HepG2 (cell line): ENCODE data around the gene UBE2N. TPM values are rescaled to one million over a fixed set of nuclear protein-coding genes. Genes with fewer than 3 reads are reported as not detected.

Experiments used
- CCDC6 ChIP-seq: sonication (generic); formaldehyde crosslinking; IDR thresholded peaks from 2 replicates; pipeline ENCODE4 v1.8.1; 2022; ENCODE audit warnings: mild to moderate bottlenecking, missing genetic modification reagents, moderate library complexity
- ELF3 ChIP-seq: IDR thresholded peaks from 2 replicates; pipeline ENCODE4 v1.6.1; 2016; ENCODE audit warnings: missing genetic modification reagents, missing compliant biosample characterization
- JUN ChIP-seq: sonication (generic); formaldehyde crosslinking; IDR thresholded peaks from 2 replicates; pipeline ENCODE4 v1.4.0; 2020; ENCODE audit warnings: mild to moderate bottlenecking, missing genetic modification reagents
- MBNL3 ChIP-seq: fragments of 250-450 bp; sonication (Bioruptor Pico); conservative IDR thresholded peaks from 2 replicates; pipeline ENCODE4 v1.8.0; 2022; ENCODE audit warnings: mild to moderate bottlenecking, inconsistent platforms
- MTA1 ChIP-seq: sonication (generic); formaldehyde crosslinking; IDR thresholded peaks from 2 replicates; pipeline ENCODE4 v1.4.0; 2020; ENCODE audit warnings: missing genetic modification reagents, mild to moderate bottlenecking, borderline replicate concordance
- MXI1 ChIP-seq: IDR thresholded peaks from 3 replicates; pipeline ENCODE4 v1.6.1; 2012; ENCODE audit warnings: low read depth, low read length, inconsistent platforms, borderline replicate concordance
- MYNN ChIP-seq: sonication (generic); formaldehyde crosslinking; IDR thresholded peaks from 2 replicates; pipeline ENCODE4 v1.4.0; 2020; ENCODE audit warnings: mild to moderate bottlenecking, low read depth, missing genetic modification reagents
- NCOA2 ChIP-seq: sonication (generic); formaldehyde crosslinking; IDR thresholded peaks from 2 replicates; pipeline ENCODE4 v1.8.0; 2022; ENCODE audit warnings: inconsistent platforms
- NFATC3 ChIP-seq: sonication (generic); formaldehyde crosslinking; IDR thresholded peaks from 2 replicates; pipeline ENCODE4 v1.5.1; 2020; ENCODE audit warnings: mild to moderate bottlenecking, missing genetic modification reagents
- ZBTB39 ChIP-seq: sonication (generic); formaldehyde crosslinking; IDR thresholded peaks from 2 replicates; pipeline ENCODE4 v1.5.0; 2020; ENCODE audit warnings: missing genetic modification reagents
- ZMAT3 ChIP-seq: sonication (generic); formaldehyde crosslinking; conservative IDR thresholded peaks from 2 replicates; pipeline ENCODE4 v1.7.0; 2021; ENCODE audit warnings: missing genetic modification reagents
- ZNF136 ChIP-seq: sonication (generic); formaldehyde crosslinking; IDR thresholded peaks from 2 replicates; pipeline ENCODE4 v1.8.1; 2022; ENCODE audit warnings: low read depth, mild to moderate bottlenecking, moderate library complexity, missing genetic modification reagents
- ZNF251 ChIP-seq: sonication (generic); formaldehyde crosslinking; IDR thresholded peaks from 2 replicates; pipeline ENCODE4 v1.9.0; 2021; ENCODE audit warnings: mild to moderate bottlenecking, missing genetic modification reagents
- ZNF292 ChIP-seq: sonication (generic); formaldehyde crosslinking; IDR thresholded peaks from 2 replicates; pipeline ENCODE4 v1.8.1; 2022; ENCODE audit warnings: mild to moderate bottlenecking, low read depth, missing genetic modification reagents, borderline replicate concordance
- ZNF44 ChIP-seq: sonication (generic); formaldehyde crosslinking; IDR thresholded peaks from 2 replicates; pipeline ENCODE4 v1.5.1; 2020; ENCODE audit warnings: mild to moderate bottlenecking, missing genetic modification reagents
- ZNF503 ChIP-seq: sonication (generic); formaldehyde crosslinking; IDR thresholded peaks from 2 replicates; pipeline ENCODE4 v1.4.0; 2020; ENCODE audit warnings: missing genetic modification reagents
- ZNF790 ChIP-seq: sonication (generic); formaldehyde crosslinking; IDR thresholded peaks from 2 replicates; pipeline ENCODE4 v1.8.0; 2022; ENCODE audit warnings: missing genetic modification reagents, mild to moderate bottlenecking, borderline replicate concordance
- polyA plus RNA-seq, 8 experiments: library from polyadenylated mRNA; depleted of rRNA in 3 of 8; stranded (reverse) in 7 of 8; unstranded in 1 of 8; fragments of >200 nt; fragmentation: Illumina TruSeq in 4 of 8; extraction: Trizol in 4 of 8; gene quantifications; 2 replicates each; pipeline versions ENCODE4 v1.2.1 to v1.2.3, GENCODE V29; 2011 to 2016; ENCODE audit warnings: low read depth in 4 of 8, missing spikeins in 1 of 8, mixed read lengths in 1 of 8; ENCODE audit not compliant: insufficient read depth in 1 of 8
- total RNA-seq, 5 experiments: library from RNA; depleted of rRNA; stranded (reverse); fragments of >200 nt; fragmentation: Illumina TruSeq; extraction: Trizol; gene quantifications; 2 replicates each; pipeline ENCODE4 v1.2.3, GENCODE V29; 2016; ENCODE audit warnings: low read depth in 1 of 5
- TF ChIP-seq, protein P1 (sequence below): sonication (generic); formaldehyde crosslinking; IDR thresholded peaks from 2 replicates; pipeline ENCODE4 v1.5.1; 2020; ENCODE audit warnings: missing genetic modification reagents, mild to moderate bottlenecking, borderline replicate concordance
- TF ChIP-seq, protein P2 (sequence below): sonication (generic); formaldehyde crosslinking; conservative IDR thresholded peaks from 2 replicates; pipeline ENCODE4 v1.4.0; 2020; ENCODE audit warnings: missing genetic modification reagents
- TF ChIP-seq, protein P3 (sequence below): sonication (generic); IDR thresholded peaks from 2 replicates; pipeline ENCODE4 v1.6.1; 2016; ENCODE audit warnings: low read depth, borderline replicate concordance

Gene UBE2N
- total and polyA plus RNA-seq, 2 of the 13 experiments (the other 11 are each of a cell fraction or from before 2014, with no cell fraction given) = 188 to 197 TPM

DNA sequence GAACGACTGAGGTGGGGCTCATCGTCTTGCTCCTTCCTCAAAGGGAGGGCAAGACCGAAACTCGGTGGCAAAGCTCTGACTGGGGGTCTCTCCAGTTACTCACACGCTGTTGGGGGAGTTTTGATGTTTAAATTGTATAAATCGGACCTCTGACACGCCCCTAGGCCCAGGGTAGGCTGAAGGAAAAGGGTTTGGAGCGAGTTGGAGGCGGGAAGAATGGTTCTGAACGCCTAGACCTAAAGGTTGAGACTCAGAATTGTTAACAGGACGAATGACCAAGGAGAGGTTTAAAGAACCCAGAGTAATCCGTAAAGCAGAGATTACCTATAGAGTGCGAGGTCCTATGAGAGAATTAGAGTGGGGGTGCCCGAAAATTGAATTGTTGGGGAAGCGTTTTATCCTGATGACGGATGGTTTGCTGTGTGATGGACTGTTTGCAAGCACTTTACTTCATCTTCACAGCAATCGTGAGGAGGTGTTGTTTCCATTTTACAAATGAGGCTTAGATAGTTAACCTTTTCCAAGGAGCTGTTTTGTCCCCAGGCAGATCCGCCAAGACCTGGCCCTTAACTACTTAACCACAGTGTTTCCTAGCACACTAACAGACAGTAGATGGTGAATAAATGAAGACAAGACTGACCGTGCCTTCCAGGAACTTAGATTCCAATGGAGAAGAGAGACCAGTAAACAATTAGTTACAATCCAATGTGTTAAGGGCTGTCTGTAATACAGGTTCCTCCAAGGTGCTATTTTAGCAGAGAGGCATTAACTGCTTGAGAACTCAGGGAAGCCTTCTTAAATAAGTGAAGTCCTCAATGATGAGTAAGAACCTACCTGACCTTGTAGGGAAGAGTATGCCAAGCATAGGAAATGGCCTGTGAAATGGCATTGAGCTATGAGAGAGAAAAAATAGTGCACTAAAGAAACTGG, 929 bp upstream of the UBE2N start (continued):
- peak; percentile 27; the same call in 1 of the 2 replicates for TF ChIP-seq ZBTB39 (CRISPR knock-in tag)
- TF ChIP-seq ZNF136 (CRISPR knock-in tag) = no peak
- TF ChIP-seq ZNF790 (CRISPR knock-in tag) = 0 out of 2 replicates have a peak, but pooled peaks have one; percentile 17
- no peak for TF ChIP-seq ZNF44
- TF ChIP-seq, protein P1, sequence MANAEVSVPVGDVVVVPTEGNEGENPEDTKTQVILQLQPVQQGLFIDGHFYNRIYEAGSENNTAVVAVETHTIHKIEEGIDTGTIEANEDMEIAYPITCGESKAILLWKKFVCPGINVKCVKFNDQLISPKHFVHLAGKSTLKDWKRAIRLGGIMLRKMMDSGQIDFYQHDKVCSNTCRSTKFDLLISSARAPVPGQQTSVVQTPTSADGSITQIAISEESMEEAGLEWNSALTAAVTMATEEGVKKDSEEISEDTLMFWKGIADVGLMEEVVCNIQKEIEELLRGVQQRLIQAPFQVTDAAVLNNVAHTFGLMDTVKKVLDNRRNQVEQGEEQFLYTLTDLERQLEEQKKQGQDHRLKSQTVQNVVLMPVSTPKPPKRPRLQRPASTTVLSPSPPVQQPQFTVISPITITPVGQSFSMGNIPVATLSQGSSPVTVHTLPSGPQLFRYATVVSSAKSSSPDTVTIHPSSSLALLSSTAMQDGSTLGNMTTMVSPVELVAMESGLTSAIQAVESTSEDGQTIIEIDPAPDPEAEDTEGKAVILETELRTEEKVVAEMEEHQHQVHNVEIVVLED (CRISPR knock-in tag) = no peak
- no peak for TF ChIP-seq NFATC3 (CRISPR knock-in tag)
- TF ChIP-seq ZNF503 (CRISPR knock-in tag) = no peak
- no peak for TF ChIP-seq ZNF251 (CRISPR knock-in tag)
- TF ChIP-seq, protein P2, sequence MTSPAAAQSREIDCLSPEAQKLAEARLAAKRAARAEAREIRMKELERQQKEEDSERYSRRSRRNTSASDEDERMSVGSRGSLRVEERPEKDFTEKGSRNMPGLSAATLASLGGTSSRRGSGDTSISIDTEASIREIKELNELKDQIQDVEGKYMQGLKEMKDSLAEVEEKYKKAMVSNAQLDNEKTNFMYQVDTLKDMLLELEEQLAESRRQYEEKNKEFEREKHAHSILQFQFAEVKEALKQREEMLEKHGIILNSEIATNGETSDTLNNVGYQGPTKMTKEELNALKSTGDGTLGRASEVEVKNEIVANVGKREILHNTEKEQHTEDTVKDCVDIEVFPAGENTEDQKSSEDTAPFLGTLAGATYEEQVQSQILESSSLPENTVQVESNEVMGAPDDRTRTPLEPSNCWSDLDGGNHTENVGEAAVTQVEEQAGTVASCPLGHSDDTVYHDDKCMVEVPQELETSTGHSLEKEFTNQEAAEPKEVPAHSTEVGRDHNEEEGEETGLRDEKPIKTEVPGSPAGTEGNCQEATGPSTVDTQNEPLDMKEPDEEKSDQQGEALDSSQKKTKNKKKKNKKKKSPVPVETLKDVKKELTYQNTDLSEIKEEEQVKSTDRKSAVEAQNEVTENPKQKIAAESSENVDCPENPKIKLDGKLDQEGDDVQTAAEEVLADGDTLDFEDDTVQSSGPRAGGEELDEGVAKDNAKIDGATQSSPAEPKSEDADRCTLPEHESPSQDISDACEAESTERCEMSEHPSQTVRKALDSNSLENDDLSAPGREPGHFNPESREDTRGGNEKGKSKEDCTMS = no peak
- TF ChIP-seq ZNF292 (CRISPR knock-in tag) = no peak
- TF ChIP-seq MTA1 (CRISPR knock-in tag) = no peak
- TF ChIP-seq MXI1 = no peak
- TF ChIP-seq, protein P3, sequence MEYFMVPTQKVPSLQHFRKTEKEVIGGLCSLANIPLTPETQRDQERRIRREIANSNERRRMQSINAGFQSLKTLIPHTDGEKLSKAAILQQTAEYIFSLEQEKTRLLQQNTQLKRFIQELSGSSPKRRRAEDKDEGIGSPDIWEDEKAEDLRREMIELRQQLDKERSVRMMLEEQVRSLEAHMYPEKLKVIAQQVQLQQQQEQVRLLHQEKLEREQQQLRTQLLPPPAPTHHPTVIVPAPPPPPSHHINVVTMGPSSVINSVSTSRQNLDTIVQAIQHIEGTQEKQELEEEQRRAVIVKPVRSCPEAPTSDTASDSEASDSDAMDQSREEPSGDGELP = no peak
- 0 out of 2 replicates have a peak, but pooled peaks have one; percentile 6 for TF ChIP-seq JUN (CRISPR knock-in tag)
- no peak for TF ChIP-seq CCDC6 (CRISPR knock-in tag)
- TF ChIP-seq ELF3 (CRISPR knock-in tag) = no peak
- TF ChIP-seq MYNN (CRISPR knock-in tag) = no peak
- TF ChIP-seq NCOA2 (CRISPR knock-in tag) = no peak
- no peak for TF ChIP-seq MBNL3 (CRISPR knock-in tag)
- no peak for TF ChIP-seq ZMAT3
